ENCODE data around the gene ZNF354B. TPM values are rescaled to one million over a fixed set of nuclear protein-coding genes. Genes with fewer than 3 reads are reported as not detected.
A peak's percentile ranks its signal among the peaks of the same experiment; 100 is the strongest.
"Not testable (repeated sequence)": the region's sequence is repeated elsewhere in the genome, so short reads cannot be mapped to it uniquely, and the experiment has no call there.

The ZNF354B gene
- total and polyA plus RNA-seq, 2 experiments from 2014 or later = 11.4 to 22.0 TPM

- H3K4me3 ChIP-seq = no peak overlapping the region
- H3K27ac ChIP-seq = no peak overlapping the region
- no peaks in the 10 kb centered on the region for H3K4me1 ChIP-seq (ENCODE audit: low read depth)
- DNase-seq (ENCODE audit: low read depth in 1 of 2, low spot score in 1 of 2) = peak; percentile 36 to 73
- H3K27me3 ChIP-seq = no peaks in the 10 kb centered on the region
- peak; percentile 55 for TF ChIP-seq CTCF (IDR thresholded peaks at IDR 0.05; ENCODE audit: low read depth, low read length)
- no peaks in the 10 kb centered on the region for H3K9me3 ChIP-seq (ENCODE audit: low read depth)
- H3K36me3 ChIP-seq = no peaks in the 10 kb centered on the region
Measured at GRCh38 chr5:178839319-178839704, 20.4 kb upstream of the ZNF354B start.

GRCh38 chr5:178840399-178840798, 19.4 kb upstream of the ZNF354B start:
- DNase-seq (ENCODE audit: low read depth in 1 of 2, low spot score in 1 of 2); H3K27me3 ChIP-seq; H3K27ac ChIP-seq; H3K4me3 ChIP-seq; H3K4me1 ChIP-seq (ENCODE audit: low read depth); H3K36me3 ChIP-seq; H3K9me3 ChIP-seq (ENCODE audit: low read depth): not testable (repeated sequence)

- no peak for TF ChIP-seq CTCF (IDR thresholded peaks at IDR 0.05; ENCODE audit: low read depth, low read length)
- no peak for DNase-seq (ENCODE audit: low read depth in 1 of 2, low spot score in 1 of 2)
- no peak overlapping the region for H3K27ac ChIP-seq
- no peaks in the 10 kb centered on the region for H3K27me3 ChIP-seq
- no peaks in the 10 kb centered on the region for H3K9me3 ChIP-seq (ENCODE audit: low read depth)
- no peaks in the 10 kb centered on the region for H3K36me3 ChIP-seq
- peaks cover 7% of the 10 kb centered on the region for H3K4me1 ChIP-seq (ENCODE audit: low read depth)
- no peak overlapping the region for H3K4me3 ChIP-seq
Measured at GRCh38 chr5:178849316-178849715, 10.4 kb upstream of the ZNF354B start.

GRCh38 chr5:178851951-178852350, 7.8 kb upstream of the ZNF354B start:
- no peaks in the 10 kb centered on the region for H3K36me3 ChIP-seq
- no peaks in the 10 kb centered on the region for H3K9me3 ChIP-seq (ENCODE audit: low read depth)
- no peak overlapping the region for H3K27ac ChIP-seq
- H3K4me3 ChIP-seq = no peak overlapping the region
- H3K4me1 ChIP-seq (ENCODE audit: low read depth) = no peaks in the 10 kb centered on the region
- TF ChIP-seq CTCF (IDR thresholded peaks at IDR 0.05; ENCODE audit: low read depth, low read length) = no peak
- H3K27me3 ChIP-seq = no peaks in the 10 kb centered on the region
- DNase-seq (ENCODE audit: low read depth in 1 of 2, low spot score in 1 of 2) = no peak

GRCh38 chr5:178854284-178854683, 5.5 kb upstream of the ZNF354B start:
- H3K27me3 ChIP-seq = no peaks in the 10 kb centered on the region
- no peak for TF ChIP-seq CTCF (IDR thresholded peaks at IDR 0.05; ENCODE audit: low read depth, low read length)
- H3K27ac ChIP-seq = no peak overlapping the region
- H3K36me3 ChIP-seq = no peaks in the 10 kb centered on the region
- no peak for DNase-seq (ENCODE audit: low read depth in 1 of 2, low spot score in 1 of 2)
- no peaks in the 10 kb centered on the region for H3K9me3 ChIP-seq (ENCODE audit: low read depth)
- no peak overlapping the region for H3K4me3 ChIP-seq
- H3K4me1 ChIP-seq (ENCODE audit: low read depth) = no peaks in the 10 kb centered on the region

GRCh38 chr5:178860615-178861014, 862 bp downstream of the ZNF354B start:
- not testable (repeated sequence) for H3K4me1 ChIP-seq (ENCODE audit: low read depth); H3K9me3 ChIP-seq (ENCODE audit: low read depth); DNase-seq (ENCODE audit: low read depth in 1 of 2, low spot score in 1 of 2); H3K36me3 ChIP-seq; H3K27me3 ChIP-seq
- Histone ChIP-seq H3K27ac (peak overlapping the region; percentile 93), H3K4me3 (peak overlapping the region; percentile 99)

- H3K9me3 ChIP-seq (ENCODE audit: low read depth) = no peaks in the 10 kb centered on the region
- no peak overlapping the region for H3K27ac ChIP-seq
- H3K4me1 ChIP-seq (ENCODE audit: low read depth) = peaks cover 7% of the 10 kb centered on the region
- no peak for TF ChIP-seq CTCF (IDR thresholded peaks at IDR 0.05; ENCODE audit: low read depth, low read length)
- H3K4me3 ChIP-seq = no peak overlapping the region
- H3K27me3 ChIP-seq = no peaks in the 10 kb centered on the region
- no peak for DNase-seq (ENCODE audit: low read depth in 1 of 2, low spot score in 1 of 2)
- peaks cover 13% of the 10 kb centered on the region for H3K36me3 ChIP-seq
Measured at GRCh38 chr5:178861627-178862026, 1.9 kb downstream of the ZNF354B start.
